ENCODE data around the gene TRIM63.

Gene TRIM63

DNA sequence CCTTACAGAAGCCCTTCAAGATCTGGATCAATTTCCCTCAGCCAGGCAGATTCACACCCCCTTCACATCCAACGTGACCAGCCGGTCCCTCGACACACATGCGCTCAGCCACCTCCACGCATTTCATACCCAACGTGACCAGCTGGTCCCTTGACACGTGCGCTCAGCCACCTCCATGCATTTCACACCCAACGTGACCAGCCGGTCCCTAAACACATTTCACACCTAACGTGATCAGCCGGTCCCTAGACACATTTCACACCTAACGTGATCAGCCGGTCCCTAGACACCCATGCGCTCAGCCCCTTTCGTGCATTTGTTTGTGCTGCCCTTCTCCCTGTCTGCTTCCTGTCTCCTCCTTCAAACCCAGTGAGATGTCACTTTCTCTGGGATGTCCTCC is 60.7 kb downstream of the TRIM63 start:
- CTCF ChIA-PET: interaction anchor here (0.5 kb wide), 1 partner anchor 579 kb away, joined by 10 read pairs; no protein-coding TSS in a partner anchor
- Histone ChIP-seq H3K9me3 (ENCODE audit: control insufficient read depth, insufficient read depth, low read depth, low read length) (no peaks in the 10 kb centered on the region), H3K36me3 (ENCODE audit: control insufficient read depth in 2 of 2, insufficient read depth in 1 of 2, low read length in 2 of 2) (no peaks in the 10 kb centered on the region), H3K4me3 (ENCODE audit: low read depth, low read length) (no peak overlapping the region), H3K4me1 (ENCODE audit: control insufficient read depth, insufficient read depth, low read length) (no peaks in the 10 kb centered on the region), H3K27ac (ENCODE audit: extremely low read depth, low read depth, low read length) (no peak overlapping the region)
- POLR2A ChIA-PET: no interaction called here
- TF ChIP-seq, protein P1, sequence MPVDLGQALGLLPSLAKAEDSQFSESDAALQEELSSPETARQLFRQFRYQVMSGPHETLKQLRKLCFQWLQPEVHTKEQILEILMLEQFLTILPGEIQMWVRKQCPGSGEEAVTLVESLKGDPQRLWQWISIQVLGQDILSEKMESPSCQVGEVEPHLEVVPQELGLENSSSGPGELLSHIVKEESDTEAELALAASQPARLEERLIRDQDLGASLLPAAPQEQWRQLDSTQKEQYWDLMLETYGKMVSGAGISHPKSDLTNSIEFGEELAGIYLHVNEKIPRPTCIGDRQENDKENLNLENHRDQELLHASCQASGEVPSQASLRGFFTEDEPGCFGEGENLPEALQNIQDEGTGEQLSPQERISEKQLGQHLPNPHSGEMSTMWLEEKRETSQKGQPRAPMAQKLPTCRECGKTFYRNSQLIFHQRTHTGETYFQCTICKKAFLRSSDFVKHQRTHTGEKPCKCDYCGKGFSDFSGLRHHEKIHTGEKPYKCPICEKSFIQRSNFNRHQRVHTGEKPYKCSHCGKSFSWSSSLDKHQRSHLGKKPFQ (tag by site-specific recombination; IDR thresholded peaks at IDR 0.05): peak; percentile 91
- TF ChIP-seq ZBTB48 (tag by site-specific recombination; IDR thresholded peaks at IDR 0.05) (peak; percentile 93), ZNF701 (tag by site-specific recombination; IDR thresholded peaks at IDR 0.05) (no peak), ZNF843 (tag by site-specific recombination; IDR thresholded peaks at IDR 0.05) (no peak)

DNA sequence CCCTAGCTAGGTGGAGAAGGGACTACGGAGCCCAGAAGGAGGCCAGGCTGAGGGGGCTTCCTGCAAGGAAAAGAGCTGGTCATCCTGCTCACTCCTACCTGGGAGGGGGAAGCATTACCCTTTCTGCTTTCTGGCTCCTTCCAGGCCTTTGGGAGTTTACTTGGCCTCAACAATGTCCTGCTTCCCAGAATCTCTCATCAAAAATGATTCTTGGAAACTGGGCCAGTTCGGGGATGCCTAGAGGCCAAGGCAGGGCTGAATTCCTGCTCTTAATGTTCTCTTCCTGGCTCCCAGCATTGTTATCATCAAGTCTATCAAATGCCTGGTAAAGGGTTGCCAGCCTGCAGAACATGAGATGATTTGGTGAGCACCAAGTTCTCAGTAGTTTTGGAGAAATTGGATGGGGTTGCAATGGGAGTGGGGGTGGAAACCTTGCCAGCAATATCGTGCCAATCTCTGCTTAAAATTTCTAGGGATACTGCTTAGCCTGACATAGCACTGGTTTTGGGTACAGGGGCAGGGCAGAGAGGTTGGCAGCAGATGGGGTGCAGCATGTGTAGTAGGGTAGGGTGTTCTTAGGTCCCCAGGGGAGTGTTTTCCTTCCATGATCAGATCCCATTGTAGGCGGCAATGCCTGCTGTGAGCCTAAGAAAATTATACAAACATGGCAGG is 61.9 kb downstream of the TRIM63 start:
- Histone ChIP-seq H3K9me3 (ENCODE audit: control insufficient read depth, insufficient read depth, low read depth, low read length) (no peaks in the 10 kb centered on the region), H3K4me1 (ENCODE audit: control insufficient read depth, insufficient read depth, low read length) (no peaks in the 10 kb centered on the region), H3K4me3 (ENCODE audit: low read depth, low read length) (no peak overlapping the region), H3K27ac (ENCODE audit: extremely low read depth, low read depth, low read length) (no peak overlapping the region), H3K36me3 (ENCODE audit: control insufficient read depth in 2 of 2, insufficient read depth in 1 of 2, low read length in 2 of 2) (no peaks in the 10 kb centered on the region)
- ChIA-PET POLR2A (no interaction called here), CTCF (interaction anchor here (0.8 to 1.4 kb wide), 4 partner anchors 8 to 183 kb away, joined by 3 to 4 read pairs (median 3); no protein-coding TSS in a partner anchor)
- TF ChIP-seq ZNF654 (tag by site-specific recombination; IDR thresholded peaks at IDR 0.05; ENCODE audit: low read depth): no peak
- TF ChIP-seq ZBTB20 (tag by site-specific recombination; IDR thresholded peaks at IDR 0.05): no peak
- TF ChIP-seq, protein P2, sequence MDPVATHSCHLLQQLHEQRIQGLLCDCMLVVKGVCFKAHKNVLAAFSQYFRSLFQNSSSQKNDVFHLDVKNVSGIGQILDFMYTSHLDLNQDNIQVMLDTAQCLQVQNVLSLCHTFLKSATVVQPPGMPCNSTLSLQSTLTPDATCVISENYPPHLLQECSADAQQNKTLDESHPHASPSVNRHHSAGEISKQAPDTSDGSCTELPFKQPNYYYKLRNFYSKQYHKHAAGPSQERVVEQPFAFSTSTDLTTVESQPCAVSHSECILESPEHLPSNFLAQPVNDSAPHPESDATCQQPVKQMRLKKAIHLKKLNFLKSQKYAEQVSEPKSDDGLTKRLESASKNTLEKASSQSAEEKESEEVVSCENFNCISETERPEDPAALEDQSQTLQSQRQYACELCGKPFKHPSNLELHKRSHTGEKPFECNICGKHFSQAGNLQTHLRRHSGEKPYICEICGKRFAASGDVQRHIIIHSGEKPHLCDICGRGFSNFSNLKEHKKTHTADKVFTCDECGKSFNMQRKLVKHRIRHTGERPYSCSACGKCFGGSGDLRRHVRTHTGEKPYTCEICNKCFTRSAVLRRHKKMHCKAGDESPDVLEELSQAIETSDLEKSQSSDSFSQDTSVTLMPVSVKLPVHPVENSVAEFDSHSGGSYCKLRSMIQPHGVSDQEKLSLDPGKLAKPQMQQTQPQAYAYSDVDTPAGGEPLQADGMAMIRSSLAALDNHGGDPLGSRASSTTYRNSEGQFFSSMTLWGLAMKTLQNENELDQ (tag by site-specific recombination; IDR thresholded peaks at IDR 0.05; ENCODE audit: low read depth): no peak
- no peak for TF ChIP-seq GFI1B (tag by site-specific recombination; IDR thresholded peaks at IDR 0.05)
- no peak for TF ChIP-seq ZNF658 (tag by site-specific recombination; IDR thresholded peaks at IDR 0.05)
- TF ChIP-seq BCL11B (tag by site-specific recombination; IDR thresholded peaks at IDR 0.05; ENCODE audit: low read depth): no peak

DNA sequence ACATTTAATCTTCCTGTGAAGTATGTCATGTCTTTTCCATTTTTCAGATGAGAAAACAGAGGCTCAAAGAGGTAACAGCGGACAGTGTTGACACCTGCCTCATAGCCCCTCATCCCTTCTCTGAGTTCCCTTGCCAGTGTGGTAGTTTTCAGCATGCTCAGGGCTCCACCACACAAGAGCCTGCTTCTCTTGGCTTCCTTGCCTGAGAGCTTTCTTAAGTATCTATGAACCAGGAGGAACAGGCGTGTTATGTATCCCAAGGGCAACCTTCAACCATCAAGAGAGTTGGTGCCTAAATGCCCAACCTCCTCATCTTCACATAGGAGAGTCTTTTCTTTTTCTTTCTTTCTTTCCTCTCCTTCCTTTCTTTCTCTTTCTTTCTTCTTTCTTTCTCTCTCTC is 63.7 kb downstream of the TRIM63 start:
- ChIA-PET CTCF (interaction anchor here (0.9 to 2.9 kb wide), 6 partner anchors 10 to 141 kb away, joined by 3 to 16 read pairs (median 4); no protein-coding TSS in a partner anchor), POLR2A (no interaction called here)
- H3K4me1 ChIP-seq (ENCODE audit: control insufficient read depth, insufficient read depth, low read length): no peaks in the 10 kb centered on the region
- H3K27ac ChIP-seq (ENCODE audit: extremely low read depth, low read depth, low read length): no peak overlapping the region
- TF ChIP-seq GLI4 (tag by site-specific recombination; IDR thresholded peaks at IDR 0.05) (no peak), ZNF843 (tag by site-specific recombination; IDR thresholded peaks at IDR 0.05) (no peak), ZNF114 (tag by site-specific recombination; IDR thresholded peaks at IDR 0.05) (no peak), ZNF558 (tag by site-specific recombination; IDR thresholded peaks at IDR 0.05) (no peak), ZNF366 (tag by site-specific recombination; conservative IDR thresholded peaks at IDR 0.05) (0 out of 2 replicates have a peak, but pooled peaks have one; percentile 11)
- TF ChIP-seq, protein P3, sequence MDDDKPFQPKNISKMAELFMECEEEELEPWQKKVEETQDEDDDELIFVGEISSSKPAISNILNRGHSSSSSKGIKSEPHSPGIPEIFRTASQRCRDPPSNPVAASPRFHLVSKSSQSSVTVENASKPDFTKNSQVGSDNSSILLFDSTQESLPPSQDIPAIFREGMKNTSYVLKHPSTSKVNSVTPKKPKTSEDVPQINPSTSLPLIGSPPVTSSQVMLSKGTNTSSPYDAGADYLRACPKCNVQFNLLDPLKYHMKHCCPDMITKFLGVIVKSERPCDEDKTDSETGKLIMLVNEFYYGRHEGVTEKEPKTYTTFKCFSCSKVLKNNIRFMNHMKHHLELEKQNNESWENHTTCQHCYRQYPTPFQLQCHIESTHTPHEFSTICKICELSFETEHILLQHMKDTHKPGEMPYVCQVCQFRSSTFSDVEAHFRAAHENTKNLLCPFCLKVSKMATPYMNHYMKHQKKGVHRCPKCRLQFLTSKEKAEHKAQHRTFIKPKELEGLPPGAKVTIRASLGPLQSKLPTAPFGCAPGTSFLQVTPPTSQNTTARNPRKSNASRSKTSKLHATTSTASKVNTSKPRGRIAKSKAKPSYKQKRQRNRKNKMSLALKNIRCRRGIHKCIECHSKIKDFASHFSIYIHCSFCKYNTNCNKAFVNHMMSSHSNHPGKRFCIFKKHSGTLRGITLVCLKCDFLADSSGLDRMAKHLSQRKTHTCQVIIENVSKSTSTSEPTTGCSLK (tag by site-specific recombination; IDR thresholded peaks at IDR 0.05): no peak
- H3K4me3 ChIP-seq (ENCODE audit: low read depth, low read length): no peak overlapping the region
- H3K9me3 ChIP-seq (ENCODE audit: control insufficient read depth, insufficient read depth, low read depth, low read length): no peaks in the 10 kb centered on the region
- H3K36me3 ChIP-seq (ENCODE audit: control insufficient read depth in 2 of 2, insufficient read depth in 1 of 2, low read length in 2 of 2): no peaks in the 10 kb centered on the region
